Suprapubic skin (tissue), 3 donors: Measurements from ENCODE around the gene PPP1R3D.

Experiments used
- EP300 ChIP-seq: sonication (generic); formaldehyde crosslinking; IDR thresholded peaks from one replicate; pipeline ENCODE4 v1.6.1; 2017; ENCODE audit warnings: antibody characterized with exemption
- TF ChIP-seq, protein P1 (sequence below), 2 donors: fragments of 200-600 bp in 1 of 2; fragments of 450-650 bp in 1 of 2; sonication (generic) in 1 of 2; IDR thresholded peaks; one replicate each; pipeline ENCODE4 v1.5.1; 2016 to 2019; ENCODE audit warnings: antibody characterized with exemption in 2 of 2, mild to moderate bottlenecking in 1 of 2, moderate library complexity in 1 of 2

GRCh38 chr20:59891581-59891980 lies 48.5 kb downstream of the PPP1R3D start:
- TF ChIP-seq, protein P1, sequence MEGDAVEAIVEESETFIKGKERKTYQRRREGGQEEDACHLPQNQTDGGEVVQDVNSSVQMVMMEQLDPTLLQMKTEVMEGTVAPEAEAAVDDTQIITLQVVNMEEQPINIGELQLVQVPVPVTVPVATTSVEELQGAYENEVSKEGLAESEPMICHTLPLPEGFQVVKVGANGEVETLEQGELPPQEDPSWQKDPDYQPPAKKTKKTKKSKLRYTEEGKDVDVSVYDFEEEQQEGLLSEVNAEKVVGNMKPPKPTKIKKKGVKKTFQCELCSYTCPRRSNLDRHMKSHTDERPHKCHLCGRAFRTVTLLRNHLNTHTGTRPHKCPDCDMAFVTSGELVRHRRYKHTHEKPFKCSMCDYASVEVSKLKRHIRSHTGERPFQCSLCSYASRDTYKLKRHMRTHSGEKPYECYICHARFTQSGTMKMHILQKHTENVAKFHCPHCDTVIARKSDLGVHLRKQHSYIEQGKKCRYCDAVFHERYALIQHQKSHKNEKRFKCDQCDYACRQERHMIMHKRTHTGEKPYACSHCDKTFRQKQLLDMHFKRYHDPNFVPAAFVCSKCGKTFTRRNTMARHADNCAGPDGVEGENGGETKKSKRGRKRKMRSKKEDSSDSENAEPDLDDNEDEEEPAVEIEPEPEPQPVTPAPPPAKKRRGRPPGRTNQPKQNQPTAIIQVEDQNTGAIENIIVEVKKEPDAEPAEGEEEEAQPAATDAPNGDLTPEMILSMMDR (IDR thresholded peaks at IDR 0.05), result no peak
- TF ChIP-seq EP300, result no peak
